ENCODE data around the gene DUS3L.
"Not testable (repeated sequence)": the region's sequence is repeated elsewhere in the genome, so short reads cannot be mapped to it uniquely, and the experiment has no call there.

Gene DUS3L

DNA sequence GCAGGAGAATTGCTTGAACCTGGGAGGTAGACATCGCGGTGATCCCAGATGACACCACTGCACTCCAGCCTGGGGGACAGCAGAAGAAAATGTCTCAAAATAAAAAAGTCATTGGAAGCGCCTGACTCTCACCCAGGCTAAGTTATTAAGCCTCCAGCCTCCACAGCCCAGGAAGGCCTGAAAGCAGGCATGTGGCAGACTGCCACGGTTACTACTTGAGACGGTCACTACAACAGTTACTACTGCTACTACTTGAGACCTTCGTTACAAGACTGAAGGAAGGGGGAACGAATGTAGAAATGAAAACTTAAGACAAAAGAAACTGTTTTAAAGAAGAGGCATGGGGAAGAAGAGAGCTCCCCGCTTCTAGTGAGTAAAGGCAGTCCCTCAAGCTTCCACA is 16.0 kb downstream of the DUS3L start:
- no peak for DNase-seq (ENCODE audit: low read depth in 2 of 2)

DNA sequence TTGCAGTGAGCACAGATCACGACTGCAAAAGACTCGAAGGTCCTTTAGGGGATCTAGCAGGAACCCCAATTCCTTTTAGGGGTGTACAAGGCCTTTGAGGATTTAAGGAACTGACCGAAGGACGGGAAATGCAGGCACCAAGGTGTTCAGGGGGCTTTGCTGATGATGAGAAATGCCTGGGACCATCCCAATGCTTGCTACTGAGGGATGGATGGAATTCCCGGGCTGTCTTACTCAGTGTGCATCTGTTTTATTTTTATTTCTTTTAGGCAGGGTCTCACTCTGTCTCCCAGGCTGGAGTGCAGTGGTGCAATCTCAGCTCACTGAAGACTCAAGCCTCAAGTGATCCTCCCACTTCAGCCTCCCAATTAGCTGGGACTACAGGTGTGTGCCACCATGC is 17.7 kb downstream of the DUS3L start:
- no peak for DNase-seq (ENCODE audit: low read depth in 2 of 2)

DNA sequence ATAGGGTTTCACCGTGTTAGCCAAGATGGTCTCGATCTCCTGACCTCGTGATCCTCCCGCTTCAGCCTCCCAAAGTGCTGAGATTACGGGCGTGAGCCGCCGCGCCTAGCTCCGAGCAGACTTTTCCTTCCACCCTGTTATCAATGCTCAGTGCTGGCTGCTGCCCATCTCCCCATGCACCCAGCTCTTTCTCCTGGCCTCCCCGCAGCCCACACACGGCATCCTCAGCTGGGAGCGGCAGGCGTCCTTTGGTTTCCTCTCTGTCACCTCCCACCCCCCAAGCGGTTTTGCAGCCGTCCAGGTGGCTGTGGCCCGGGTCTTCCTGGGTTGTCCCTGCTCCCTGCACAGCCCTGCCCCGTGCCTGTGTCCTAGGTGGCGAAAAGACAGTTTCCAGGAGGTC is 18.5 kb downstream of the DUS3L start:
- DNase-seq (ENCODE audit: low read depth in 2 of 2): no peak

DNA sequence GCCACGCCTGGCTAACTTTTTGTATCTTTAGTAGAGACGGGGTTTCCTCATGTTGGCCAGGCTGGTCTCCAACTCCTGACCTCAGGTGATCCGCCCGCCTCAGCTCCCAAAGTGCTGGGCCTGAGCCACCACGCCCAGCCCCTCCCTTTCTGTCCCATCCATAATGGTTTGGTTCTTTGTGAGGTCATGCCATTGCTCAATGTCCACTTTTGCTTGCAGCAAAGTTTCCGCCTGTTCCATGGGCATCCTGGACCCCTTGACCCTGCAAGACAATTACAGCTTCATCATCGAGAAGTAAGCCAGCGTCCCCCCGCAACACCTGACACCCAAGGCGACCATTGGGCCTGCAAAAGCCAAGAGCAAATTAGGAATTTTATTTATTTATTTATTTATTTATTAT is 23.0 kb downstream of the DUS3L start:
- DNase-seq (ENCODE audit: low read depth in 2 of 2): no peak

DNA sequence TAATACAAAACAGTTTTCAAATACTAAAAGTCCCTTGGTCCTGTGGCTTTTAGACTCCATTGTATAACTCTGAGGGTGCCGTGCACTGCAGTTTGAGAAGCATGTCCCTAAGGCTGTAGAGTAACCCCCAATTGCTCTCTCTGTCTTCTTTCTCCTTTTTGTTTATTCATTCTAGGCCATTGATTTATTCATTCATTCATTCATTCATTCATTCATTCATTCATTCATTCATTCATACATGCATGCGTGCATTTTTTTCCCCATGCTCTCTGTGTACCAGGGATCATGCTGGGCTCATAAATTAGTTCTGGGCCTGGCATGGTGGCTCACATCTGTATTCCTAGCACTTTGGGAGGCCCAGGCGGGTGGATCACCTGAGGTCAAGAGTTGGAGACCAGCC is 25.7 kb downstream of the DUS3L start:
- DNase-seq (ENCODE audit: low read depth in 2 of 2): no peak

DNA sequence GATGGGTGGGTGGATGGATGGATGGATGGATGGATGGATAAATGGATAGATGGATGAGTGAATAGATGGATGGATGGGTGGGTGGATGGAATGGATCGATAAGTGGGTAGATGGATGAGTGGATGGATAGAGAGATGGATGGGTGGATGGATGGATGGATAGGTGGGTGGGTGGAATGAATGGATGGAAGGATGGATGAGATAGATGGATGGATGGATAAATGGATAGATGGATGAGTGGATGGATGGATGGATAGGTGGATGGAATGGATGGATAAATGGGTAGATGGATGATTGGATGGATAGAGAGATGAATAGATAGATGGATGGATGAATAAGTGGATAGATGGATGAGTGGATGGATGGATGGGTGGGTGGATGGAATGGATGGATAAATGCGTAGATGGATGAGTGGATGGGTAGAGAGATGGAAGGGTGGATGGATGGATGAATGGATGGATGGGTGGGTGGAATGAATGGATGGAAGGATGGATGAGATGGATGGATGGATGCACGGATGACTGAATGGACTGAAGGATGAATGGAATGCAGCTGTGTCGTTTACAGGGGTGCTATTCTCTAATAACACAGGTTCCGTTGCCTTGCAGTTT is 28.2 kb downstream of the DUS3L start:
- DNase-seq (ENCODE audit: low read depth in 2 of 2): no peak

DNA sequence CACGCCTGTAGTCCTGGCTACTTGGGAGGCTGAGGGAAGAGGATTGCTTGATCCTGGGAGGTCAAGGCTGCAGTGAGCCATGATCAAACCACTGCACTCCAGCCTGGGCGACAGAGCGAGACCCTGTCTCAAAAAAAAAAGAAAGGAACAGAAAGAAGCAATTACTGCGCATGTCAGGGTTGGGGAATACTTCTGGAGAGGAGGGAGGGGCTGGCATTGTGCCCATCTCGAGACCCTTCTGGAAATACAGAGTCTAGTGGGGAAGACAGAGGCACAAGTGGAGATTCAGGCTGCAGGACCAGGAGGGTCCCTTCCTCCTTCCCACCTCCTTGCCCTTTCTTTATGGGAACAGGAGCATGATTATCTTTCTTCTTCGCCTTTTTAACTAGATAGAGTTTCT is 37.2 kb downstream of the DUS3L start:
- no peak for DNase-seq (ENCODE audit: low read depth in 2 of 2)

DNA sequence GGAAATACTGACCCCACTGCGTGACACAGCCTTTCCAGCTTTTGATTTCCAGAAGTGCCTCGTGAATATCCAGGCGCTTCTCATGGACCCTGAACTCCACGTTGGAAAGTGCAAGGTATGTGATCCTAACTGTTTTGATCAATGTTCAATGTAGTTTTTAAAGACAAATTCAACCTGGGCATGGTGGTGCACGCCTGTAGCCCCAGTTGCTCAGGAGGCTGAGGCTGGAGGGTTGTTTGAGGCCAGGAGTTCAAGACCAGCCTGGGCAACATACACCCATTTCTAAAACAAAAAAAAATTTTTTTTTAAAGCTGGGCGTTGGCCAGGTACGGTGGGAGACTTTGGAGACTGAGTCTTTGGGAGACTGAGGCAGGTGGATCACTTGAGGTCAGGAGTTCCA is 39.3 kb downstream of the DUS3L start:
- no peak for DNase-seq (ENCODE audit: low read depth in 2 of 2)

DNA sequence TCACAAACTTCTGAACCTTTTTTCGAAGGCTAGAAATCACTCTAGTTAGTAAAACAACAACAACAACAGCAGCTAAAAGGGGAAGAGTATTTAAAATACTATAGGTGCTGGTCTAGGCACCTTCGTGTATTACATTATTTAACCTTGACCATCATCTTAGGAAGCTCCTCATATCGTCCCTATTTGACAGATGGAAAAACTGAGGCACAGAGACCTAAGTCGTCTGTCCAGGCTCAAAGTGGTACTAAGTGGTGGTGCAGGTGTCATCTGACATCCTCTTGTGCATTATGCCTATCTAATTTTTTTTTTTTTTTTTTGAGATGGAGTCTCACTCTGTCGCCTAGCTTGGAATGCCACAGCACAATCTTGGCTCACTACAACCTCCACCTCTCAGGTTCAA is 41.5 kb downstream of the DUS3L start:
- DNase-seq (ENCODE audit: low read depth in 2 of 2): no peak

DNA sequence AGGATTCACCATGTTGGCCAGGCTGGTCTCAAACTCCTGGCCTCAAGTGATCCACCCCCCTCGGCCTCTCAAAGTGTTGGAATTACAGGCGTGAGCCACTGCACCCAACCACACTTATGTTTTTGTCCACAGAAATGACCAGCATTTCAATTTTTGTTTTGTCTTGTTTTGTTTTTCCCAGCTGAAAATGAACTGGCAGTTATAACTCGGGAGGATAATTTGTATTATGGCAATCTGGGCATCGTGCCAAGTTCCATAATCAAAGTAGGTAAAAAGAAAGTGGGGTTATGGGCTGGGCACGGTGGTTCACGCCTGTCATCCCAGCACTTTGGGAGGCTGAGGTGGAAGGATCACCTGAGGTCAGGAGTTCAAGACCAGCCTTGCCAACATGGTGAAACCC is 42.0 kb downstream of the DUS3L start:
- DNase-seq (ENCODE audit: low read depth in 2 of 2): not testable (repeated sequence)

DNA sequence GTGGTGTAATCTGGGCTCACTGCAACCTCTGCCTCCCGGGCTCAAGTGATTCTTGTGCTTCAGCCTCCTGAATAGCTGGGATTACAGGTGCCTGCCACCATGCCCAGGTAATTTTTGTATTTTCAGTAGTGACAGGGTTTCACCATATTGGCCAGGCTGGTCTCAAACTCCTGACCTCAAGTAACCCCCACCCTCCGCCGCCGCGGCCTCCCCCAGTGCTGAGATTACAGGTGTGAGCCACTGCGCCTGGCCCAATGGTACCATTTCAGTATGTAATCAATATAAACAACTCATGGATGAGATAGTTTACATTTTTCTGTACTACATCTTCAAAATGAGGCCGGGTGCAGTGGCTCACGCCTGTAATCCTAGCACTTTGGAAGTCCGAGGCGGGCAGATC is 46.0 kb downstream of the DUS3L start:
- DNase-seq (ENCODE audit: low read depth in 2 of 2): not testable (repeated sequence)

DNA sequence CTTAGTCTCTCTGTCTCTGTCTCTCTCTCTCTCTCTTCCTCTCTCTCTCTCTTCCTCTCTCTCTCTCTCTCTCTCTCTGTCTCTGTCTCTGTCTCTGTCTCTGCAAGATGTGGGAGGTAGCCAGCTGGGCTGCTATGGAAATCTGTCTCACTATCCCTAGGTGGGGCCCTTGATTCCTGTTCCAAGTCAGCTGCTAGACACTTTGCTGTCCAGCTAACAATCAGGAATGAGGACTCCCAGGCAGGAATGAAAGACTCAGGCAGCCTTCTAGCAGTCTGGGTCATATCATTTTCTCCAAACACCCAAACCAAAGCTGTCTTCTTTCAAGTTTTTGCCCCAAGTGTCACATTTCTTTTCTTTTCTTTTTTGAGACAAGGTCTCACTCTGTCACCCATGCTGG is 47.3 kb downstream of the DUS3L start:
- DNase-seq (ENCODE audit: low read depth in 2 of 2): no peak

DNA sequence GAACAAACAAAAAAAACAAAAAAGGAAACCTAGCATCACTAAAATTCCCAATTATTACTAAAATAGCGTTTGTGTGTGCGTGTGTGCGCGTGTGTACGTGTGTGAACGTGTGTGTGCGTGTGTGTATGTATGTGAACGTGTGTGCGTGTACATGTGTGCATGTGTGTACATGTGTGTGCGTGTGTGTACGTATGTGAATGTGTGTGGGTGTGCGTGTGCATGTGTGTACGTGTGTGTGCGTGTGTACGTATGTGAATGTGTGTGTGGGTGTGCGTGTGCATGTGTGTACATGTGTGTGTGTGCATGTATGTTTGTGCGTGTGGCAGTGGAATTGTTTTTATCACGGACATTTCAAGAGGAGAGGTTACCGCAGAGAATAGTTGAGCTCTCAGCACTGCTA is 48.9 kb downstream of the DUS3L start:
- DNase-seq (ENCODE audit: low read depth in 2 of 2): no peak

DNA sequence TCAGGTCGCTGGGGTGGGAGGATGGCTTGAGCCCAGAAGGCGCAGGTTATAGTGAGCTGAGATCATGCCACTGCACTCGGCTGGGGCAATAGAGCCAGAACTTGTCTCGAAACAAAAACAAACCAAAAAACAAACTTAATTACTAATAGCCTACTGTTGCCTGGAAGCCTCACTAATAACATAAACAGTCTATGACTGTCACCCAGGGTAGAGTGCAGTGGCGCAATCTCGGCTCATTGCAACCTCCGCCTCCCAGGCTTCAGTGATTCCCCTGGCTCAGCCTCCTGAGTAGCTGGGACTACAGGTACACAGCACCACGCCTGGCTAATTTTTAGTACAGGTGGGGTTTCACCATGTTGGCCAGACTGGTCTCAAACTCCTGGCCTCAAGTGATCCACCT is 52.5 kb downstream of the DUS3L start:
- no peak for DNase-seq (ENCODE audit: low read depth in 2 of 2)
